Middle frontal gyrus (tissue), 1 donor: ENCODE data around the gene MAP3K5.

Experiments used
- DNase-seq: peaks from one replicate; pipeline ENCODE4 v3.0.0-alpha.2; 2015; ENCODE audit warnings: low spot score; ENCODE audit errors: extremely low spot score

MAP3K5 gene

GRCh38 chr6:136547336-136547735 lies 244.9 kb downstream of the MAP3K5 start:
- no peak for DNase-seq

DNA sequence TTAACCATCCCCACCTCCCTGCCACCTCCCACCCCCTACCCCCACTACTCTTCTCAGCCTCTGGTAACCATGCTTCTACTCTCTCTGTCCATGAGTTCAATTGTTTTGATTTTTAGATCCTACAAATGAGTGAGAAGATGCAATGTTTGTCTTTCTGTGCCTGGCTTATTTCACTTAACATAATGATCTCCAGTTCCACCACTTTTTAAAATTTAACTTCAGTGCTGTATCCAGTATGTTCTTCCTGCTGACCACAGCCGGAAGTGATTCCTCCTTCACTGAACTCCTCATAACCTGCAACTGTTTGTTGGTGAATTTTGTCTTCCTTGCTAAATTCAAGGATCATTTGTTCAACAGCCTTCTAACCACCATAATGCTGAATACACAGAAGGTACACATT lies 245.9 kb downstream of the MAP3K5 start:
- no peak for DNase-seq

DNA sequence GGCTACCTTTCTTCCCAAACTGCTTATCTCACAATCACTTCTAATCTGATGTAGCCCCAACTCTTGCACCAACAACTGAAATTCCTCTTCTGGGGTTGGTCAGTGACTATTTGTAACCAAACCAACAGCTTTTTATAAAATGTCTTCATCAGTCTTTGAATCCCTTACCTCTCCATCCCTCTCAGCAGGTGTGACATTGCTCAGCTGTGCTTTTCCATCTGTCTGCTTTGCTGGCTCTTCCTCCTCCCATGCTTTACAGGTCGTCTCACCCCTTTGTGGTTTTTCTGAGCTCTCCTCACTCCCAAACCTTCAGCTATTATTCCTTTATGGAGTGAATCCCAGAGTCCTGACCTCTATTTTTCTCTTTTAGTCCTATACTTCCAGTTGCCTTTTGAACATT lies 248.0 kb downstream of the MAP3K5 start:
- DNase-seq = no peak

- DNase-seq = no peak
Observed at GRCh38 chr6:136541395-136541794, 250.9 kb downstream of the MAP3K5 start.

DNA sequence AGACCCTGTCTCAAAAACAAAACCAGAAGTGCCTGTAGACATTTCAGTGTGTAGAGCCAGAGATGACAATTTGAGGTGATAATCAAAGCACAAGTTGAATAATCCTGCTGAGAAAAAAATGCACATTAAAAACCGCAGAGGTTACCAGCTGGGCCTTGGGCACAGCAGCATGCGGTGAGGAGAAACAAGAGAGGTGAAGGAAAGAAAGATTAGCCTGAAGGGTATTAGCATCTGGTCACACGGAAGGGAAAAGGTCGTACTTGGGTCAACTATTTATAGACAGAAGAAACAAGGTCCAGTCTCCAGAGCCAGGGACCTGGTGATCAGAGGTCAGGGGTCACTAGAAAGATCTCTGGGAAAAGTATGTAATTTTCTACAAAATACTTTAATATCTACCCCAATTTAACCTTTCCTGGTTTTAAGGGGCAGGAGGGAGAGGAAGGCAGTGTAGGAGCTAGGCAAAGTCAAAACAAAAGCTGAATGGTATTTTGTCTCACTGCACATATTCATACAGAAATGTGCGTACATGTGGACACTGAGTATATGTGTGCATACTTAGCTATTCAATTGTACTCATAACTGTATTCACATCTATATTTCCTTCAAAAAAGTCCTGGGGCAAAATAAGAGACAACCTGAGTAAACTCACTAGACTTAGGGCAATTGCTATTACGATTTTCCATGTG lies 252.2 kb downstream of the MAP3K5 start:
- DNase-seq = no peak

DNA sequence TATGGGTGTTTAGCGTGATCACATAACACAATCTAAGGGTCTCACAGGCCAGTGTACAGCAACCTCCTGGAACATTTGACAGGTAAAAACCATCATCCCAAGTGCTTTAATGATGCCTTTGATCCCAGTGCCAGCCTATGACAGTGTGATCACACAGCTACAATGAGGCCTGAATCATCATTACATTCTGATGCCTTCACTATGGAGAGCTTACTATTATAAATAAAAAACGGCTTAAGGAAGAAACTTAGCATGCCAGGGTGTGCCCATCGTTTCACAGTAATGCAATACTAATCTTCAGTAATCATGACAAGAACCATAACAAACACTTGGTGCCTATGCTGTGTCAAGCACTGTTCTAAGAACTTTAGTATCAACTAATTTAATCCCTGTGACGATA lies 253.4 kb downstream of the MAP3K5 start:
- DNase-seq = no peak

DNA sequence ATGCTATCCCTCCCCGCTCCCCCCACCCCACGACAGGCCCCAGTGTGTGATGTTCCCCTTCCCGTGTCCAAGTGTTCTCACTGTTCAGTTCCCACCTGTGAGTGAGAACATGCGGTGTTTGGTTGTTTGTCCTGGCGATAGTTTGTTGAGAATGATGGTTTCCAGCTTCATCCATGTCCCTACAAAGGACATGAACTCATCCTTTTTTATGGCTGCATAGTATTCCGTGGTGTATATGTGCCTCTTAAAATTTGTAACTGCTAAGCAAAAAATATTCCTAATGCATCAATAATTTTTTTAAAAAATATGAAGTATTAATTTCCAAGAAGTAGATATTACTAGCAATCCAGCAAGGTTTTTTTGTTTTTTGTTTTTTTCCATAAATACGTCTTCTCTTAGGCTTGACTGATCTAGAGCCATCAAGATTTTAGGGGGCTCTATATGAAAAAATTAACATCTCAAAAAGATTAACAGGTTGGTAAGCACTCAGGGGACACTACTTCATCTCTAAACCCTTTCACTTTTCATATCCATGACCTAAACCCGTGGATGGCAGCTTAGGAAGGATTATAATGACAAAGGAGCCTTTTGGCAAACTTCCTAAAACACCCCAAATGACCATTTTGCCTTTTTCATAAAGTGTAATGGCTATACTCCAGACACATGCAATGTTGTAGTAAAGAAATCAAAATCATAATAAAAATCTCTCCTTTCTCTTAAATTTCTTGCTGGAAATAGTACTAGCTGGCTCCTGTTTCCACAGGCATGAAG lies 256.2 kb downstream of the MAP3K5 start:
- no peak for DNase-seq

GRCh38 chr6:136535017-136535765 lies 257.1 kb downstream of the MAP3K5 start:
- no peak for DNase-seq

DNA sequence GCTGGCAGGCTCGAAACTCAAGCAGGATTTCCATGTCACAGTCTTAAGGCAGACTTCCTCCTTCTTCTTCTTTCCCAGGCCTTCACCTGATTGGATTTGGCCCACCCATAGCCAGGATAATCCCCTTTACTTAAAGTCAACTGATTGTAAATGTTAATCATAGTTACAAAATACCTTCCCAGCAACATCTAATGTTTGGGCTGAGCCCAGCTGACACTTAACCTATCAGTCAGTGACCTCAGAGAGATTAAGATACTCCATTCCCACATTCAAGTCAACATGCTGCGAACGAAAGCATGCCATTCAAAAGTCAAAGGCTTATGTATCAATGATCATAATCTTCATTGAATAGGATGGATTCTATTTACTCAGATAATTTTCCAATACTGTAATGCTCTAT lies 258.0 kb downstream of the MAP3K5 start:
- DNase-seq = no peak

GRCh38 chr6:136533487-136533886 lies 258.8 kb downstream of the MAP3K5 start:
- DNase-seq = no peak

- DNase-seq = no peak
Observed at GRCh38 chr6:136532030-136532429, 260.2 kb downstream of the MAP3K5 start.

- DNase-seq = no peak
Observed at GRCh38 chr6:136529710-136530109, 262.6 kb downstream of the MAP3K5 start.

DNA sequence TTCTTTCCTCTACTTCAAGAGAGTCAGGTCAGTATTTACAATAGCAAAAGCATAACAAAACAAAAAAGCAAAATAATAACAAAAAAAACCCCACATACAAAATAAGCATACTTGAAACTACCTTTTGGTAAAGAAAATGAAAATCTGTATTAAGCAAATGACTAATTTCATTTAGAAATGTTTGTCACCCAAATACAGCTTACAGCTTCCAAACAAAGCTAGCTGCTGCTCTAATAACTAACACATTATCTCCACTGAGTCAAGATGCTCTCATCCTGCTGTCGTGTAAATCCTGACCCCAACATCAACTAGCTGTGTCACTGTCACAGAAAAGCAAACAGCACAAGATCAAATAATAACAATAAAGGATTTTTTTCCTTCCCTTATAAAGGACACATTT lies 263.8 kb downstream of the MAP3K5 start:
- DNase-seq = no peak

GRCh38 chr6:136527831-136528230 lies 264.4 kb downstream of the MAP3K5 start:
- no peak for DNase-seq

DNA sequence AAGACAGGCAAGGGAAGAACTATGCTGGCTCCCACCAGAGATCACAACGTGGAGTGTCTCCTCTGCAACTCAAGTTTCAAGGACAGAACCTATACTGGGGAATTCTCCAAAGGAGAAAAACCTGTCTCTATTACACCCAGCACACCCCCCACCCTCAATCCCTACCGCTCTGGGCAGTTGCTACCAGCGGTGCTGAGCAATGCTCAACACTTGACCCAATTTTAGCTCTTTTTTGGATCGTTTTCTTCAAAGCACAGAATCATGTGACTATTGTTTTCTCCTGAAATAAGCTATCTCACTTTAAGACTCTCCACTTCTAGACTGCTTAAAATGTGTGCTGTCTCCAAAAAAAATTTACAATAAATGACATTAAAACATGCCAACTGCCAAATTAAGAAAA lies 265.3 kb downstream of the MAP3K5 start:
- no peak for DNase-seq

- DNase-seq = peak; percentile 73
Observed at GRCh38 chr6:136526196-136526930, 265.9 kb downstream of the MAP3K5 start.

DNA sequence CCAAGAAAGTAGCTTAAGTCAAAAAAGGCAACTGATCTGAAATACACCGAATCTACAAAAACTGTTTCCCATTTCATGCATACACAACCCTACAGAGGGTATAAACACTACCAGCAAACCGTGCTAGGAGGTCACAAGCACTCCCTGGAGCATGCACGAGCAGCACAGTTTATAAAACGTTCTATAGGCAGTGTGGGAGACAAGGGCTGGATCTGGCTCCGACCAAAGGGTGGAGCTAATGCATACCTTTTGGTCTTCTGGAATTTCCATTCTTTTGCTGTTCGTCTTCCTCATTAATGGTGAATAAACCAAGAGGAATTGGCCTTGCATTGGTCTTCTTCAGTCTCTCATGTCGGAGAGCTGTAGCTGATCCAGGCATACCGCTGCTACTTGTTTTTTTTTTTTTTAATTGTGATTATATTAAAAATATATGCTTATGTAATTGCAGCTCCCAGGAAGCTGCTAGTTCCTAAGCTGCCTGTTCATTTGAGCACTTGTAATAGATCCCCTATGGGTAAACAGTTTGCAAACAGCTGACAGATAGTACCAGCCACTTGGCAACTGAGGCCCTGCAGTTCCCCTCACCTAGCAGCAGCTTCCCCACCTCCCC lies 266.6 kb downstream of the MAP3K5 start:
- peak; percentile 50 for DNase-seq

GRCh38 chr6:136524936-136525413 lies 267.3 kb downstream of the MAP3K5 start:
- peak; percentile 60 for DNase-seq

GRCh38 chr6:136524339-136524935 lies 267.8 kb downstream of the MAP3K5 start:
- no peak for DNase-seq

DNA sequence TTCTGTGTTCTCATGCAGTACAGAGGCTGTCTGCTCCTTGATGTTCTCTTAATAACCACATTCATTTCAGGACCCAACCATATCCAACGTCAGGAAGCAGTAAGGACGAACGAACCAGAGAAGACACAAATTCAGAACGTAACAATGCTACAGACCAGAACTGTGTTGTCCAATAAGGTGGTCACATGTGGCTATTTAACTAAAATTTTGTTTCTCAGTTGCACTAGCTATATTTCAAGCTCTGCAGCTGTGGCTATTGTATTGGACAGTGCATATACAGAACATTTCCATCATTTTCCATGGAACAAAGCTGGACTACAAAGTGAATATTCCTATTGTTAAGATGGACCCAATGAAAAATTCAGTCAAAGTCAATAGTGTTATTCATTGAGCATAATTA lies 269.1 kb downstream of the MAP3K5 start:
- DNase-seq = no peak

- no peak for DNase-seq
Observed at GRCh38 chr6:136522636-136523035, 269.6 kb downstream of the MAP3K5 start.
